DND-41 (cell line): ENCODE data around the gene C19orf47.

Experiments
- CTCF ChIP-seq: IDR thresholded peaks from 2 replicates; pipeline ENCODE4 v1.5.1; 2012; ENCODE audit warnings: borderline replicate concordance, low read length, moderate library complexity, mild to moderate bottlenecking; ENCODE audit not compliant: poor library complexity, severe bottlenecking; ENCODE audit errors: extremely low read depth
- EZH2 ChIP-seq: IDR thresholded peaks from 3 replicates; pipeline ENCODE4 v1.6.1; 2012; ENCODE audit warnings: borderline replicate concordance, low read depth, mild to moderate bottlenecking, moderate library complexity, low read length, inconsistent platforms; ENCODE audit not compliant: severe bottlenecking

- no peak for TF ChIP-seq CTCF
- TF ChIP-seq EZH2, result no peak
Measured at GRCh38 chr19:40360020-40360707, 12.0 kb upstream of the C19orf47 start.
